Tongue (tissue), 2 donors: Measurements from ENCODE around the gene TBK1. TPM values are rescaled to one million over a fixed set of nuclear protein-coding genes. Genes with fewer than 3 reads are reported as not detected.
A peak's percentile ranks its signal among the peaks of the same experiment; 100 is the strongest.
"Not testable (repeated sequence)": the region's sequence is repeated elsewhere in the genome, so short reads cannot be mapped to it uniquely, and the experiment has no call there.

Source experiments
- DNase-seq: peaks from one replicate; pipeline ENCODE4 v3.0.0-alpha.2; 2015
- total RNA-seq: library from RNA; depleted of rRNA; stranded (reverse); fragments of >200 nt; gene quantifications from one replicate; pipeline ENCODE4 v1.2.3, GENCODE V29; 2014

Gene TBK1
- total RNA-seq, 1 donor from 2014 or later: 24.7 TPM

GRCh38 chr12:64497484-64497883 is 45.6 kb downstream of the TBK1 start:
- no peak for DNase-seq

GRCh38 chr12:64497903-64498302 is 46.0 kb downstream of the TBK1 start:
- DNase-seq: no peak

GRCh38 chr12:64500394-64500793 is 48.5 kb downstream of the TBK1 start:
- no peak for DNase-seq

- DNase-seq: no peak
Observed at GRCh38 chr12:64501486-64501885, 49.6 kb downstream of the TBK1 start.

- no peak for DNase-seq
Observed at GRCh38 chr12:64506955-64507354, 55.0 kb downstream of the TBK1 start.

GRCh38 chr12:64510667-64511066 is 58.7 kb downstream of the TBK1 start:
- no peak for DNase-seq

GRCh38 chr12:64518396-64518795 is 66.5 kb downstream of the TBK1 start:
- no peak for DNase-seq

GRCh38 chr12:64521833-64522232 is 69.9 kb downstream of the TBK1 start:
- DNase-seq: peak; percentile 21

GRCh38 chr12:64522316-64522715 is 70.4 kb downstream of the TBK1 start:
- DNase-seq: no peak

- DNase-seq: no peak
Observed at GRCh38 chr12:64522807-64523206, 70.9 kb downstream of the TBK1 start.

- DNase-seq: not testable (repeated sequence)
Observed at GRCh38 chr12:64523565-64524444, 71.9 kb downstream of the TBK1 start.

- DNase-seq: no peak
Observed at GRCh38 chr12:64525461-64526160, 73.7 kb downstream of the TBK1 start.

- no peak for DNase-seq
Observed at GRCh38 chr12:64526859-64527258, 74.9 kb downstream of the TBK1 start.

- DNase-seq: peak; percentile 56
Observed at GRCh38 chr12:64528616-64529015, 76.7 kb downstream of the TBK1 start.

- no peak for DNase-seq
Observed at GRCh38 chr12:64530566-64530965, 78.6 kb downstream of the TBK1 start.

- DNase-seq: peak; percentile 64
Observed at GRCh38 chr12:64531665-64532334, 79.9 kb downstream of the TBK1 start.

GRCh38 chr12:64532734-64533351 is 80.9 kb downstream of the TBK1 start:
- DNase-seq: peak; percentile 20

GRCh38 chr12:64534672-64535199 is 82.8 kb downstream of the TBK1 start:
- DNase-seq: no peak

- no peak for DNase-seq
Observed at GRCh38 chr12:64538121-64538520, 86.2 kb downstream of the TBK1 start.

- not testable (repeated sequence) for DNase-seq
Observed at GRCh38 chr12:64542409-64543047, 90.6 kb downstream of the TBK1 start.

GRCh38 chr12:64544371-64545080 is 92.6 kb downstream of the TBK1 start:
- peak; percentile 45 for DNase-seq
